HFFc6 (cell line): ENCODE data around the gene PPP1R26. TPM values are rescaled to one million over a fixed set of nuclear protein-coding genes. Genes with fewer than 3 reads are reported as not detected.

Source experiments
- DNase-seq: peaks from one replicate; pipeline ENCODE4 v3.0.0-alpha.2; 2018
- H3K27ac Mint-ChIP-seq: 2 replicates; pipeline ENCODE4 v1.8.0; 2020; ENCODE audit warnings: mild to moderate bottlenecking, mixed read lengths
- H3K27me3 Mint-ChIP-seq: 2 replicates; pipeline ENCODE4 v1.8.0; 2021; ENCODE audit warnings: mild to moderate bottlenecking, moderate library complexity, mixed read lengths; ENCODE audit not compliant: insufficient read depth
- H3K36me3 Mint-ChIP-seq: 2 replicates; pipeline ENCODE4 v1.8.0; 2021; ENCODE audit warnings: low read depth, mixed read lengths
- H3K4me1 Mint-ChIP-seq: 2 replicates; pipeline ENCODE4 v1.8.0; 2020; ENCODE audit warnings: low read depth, mixed read lengths
- H3K4me3 Mint-ChIP-seq: 2 replicates; pipeline ENCODE4 v1.8.0; 2020; ENCODE audit warnings: mild to moderate bottlenecking, moderate library complexity, mixed read lengths
- H3K9me3 Mint-ChIP-seq: 2 replicates; pipeline ENCODE4 v1.8.0; 2020; ENCODE audit warnings: mild to moderate bottlenecking, mixed read lengths
- total RNA-seq, 6 experiments: library from RNA; stranded (reverse); fragmentation: NEBNext Ultra II Directional; extraction: Animal tissue kit (Norgen Biotek cat#: 25700); gene quantifications; 2 replicates in 1 of 6; 3 replicates in 5 of 6; pipeline ENCODE4 v1.2.3, GENCODE V29; 2021
- TF ChIP-seq, protein P1 (sequence below): fragments of 200-600 bp; sonication (generic); IDR thresholded peaks from 2 replicates; pipeline ENCODE4 v1.5.0; 2021; ENCODE audit warnings: antibody characterized with exemption, mild to moderate bottlenecking

PPP1R26 gene
- total RNA-seq, 6 experiments from 2014 or later: 10.6 to 14.9 (median 11.0) TPM

DNA sequence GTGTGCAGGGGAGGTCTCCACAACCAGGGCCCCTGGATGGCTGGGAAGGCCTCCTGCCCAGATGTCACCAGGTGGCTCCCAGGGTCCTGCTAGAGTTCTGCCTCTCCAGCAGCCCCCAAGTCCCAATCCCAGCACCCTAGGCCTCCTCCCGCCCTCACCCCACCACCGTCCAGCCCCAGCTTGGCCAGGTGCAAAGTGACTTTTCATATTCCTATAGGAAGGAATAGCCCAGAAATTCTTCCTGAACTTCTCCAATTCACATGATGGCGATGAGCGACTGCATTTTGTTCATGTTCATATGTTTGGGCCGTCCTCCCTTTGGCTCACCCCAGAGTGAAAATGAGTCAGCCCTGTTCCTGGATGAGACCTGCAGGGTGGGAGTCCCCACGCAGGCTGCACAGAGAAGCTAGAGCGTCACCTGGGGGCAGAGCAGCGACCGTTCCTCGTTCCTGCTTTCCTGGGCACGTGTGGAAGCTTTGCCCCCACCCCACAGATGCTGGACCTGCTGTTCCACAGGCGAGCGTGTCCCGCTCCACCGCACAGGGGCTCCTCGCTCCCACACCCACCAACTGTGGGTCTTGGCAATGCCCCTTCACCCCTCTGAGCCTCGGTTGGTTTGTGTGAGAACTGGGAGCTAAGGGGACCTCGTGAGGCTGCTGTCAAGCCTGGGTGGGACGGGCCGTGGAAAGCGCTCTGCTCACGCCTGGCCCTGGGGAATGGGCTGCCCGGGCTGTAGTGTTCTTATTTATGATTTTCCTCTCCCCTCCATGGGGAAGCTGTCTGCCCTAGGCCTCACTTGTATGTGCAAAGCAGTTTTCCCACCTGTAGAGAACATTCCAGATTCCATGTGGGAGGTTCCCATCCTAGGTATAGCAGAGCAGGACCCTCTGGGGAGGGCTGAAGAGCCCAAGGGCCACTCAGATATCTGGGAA, 27.8 kb downstream of the PPP1R26 start:
- Mint-ChIP-seq H3K4me1 (peaks cover 14% of the 10 kb centered on the region), H3K4me3 (no peak overlapping the region), H3K9me3 (no peaks in the 10 kb centered on the region), H3K27me3 (peaks cover 2% of the 10 kb centered on the region; the same call in 1 of the 2 replicates), H3K27ac (no peak overlapping the region), H3K36me3 (peaks cover 4% of the 10 kb centered on the region; the same call in 1 of the 2 replicates)
- TF ChIP-seq, protein P1, sequence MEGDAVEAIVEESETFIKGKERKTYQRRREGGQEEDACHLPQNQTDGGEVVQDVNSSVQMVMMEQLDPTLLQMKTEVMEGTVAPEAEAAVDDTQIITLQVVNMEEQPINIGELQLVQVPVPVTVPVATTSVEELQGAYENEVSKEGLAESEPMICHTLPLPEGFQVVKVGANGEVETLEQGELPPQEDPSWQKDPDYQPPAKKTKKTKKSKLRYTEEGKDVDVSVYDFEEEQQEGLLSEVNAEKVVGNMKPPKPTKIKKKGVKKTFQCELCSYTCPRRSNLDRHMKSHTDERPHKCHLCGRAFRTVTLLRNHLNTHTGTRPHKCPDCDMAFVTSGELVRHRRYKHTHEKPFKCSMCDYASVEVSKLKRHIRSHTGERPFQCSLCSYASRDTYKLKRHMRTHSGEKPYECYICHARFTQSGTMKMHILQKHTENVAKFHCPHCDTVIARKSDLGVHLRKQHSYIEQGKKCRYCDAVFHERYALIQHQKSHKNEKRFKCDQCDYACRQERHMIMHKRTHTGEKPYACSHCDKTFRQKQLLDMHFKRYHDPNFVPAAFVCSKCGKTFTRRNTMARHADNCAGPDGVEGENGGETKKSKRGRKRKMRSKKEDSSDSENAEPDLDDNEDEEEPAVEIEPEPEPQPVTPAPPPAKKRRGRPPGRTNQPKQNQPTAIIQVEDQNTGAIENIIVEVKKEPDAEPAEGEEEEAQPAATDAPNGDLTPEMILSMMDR: no peak
- DNase-seq: no peak

DNA sequence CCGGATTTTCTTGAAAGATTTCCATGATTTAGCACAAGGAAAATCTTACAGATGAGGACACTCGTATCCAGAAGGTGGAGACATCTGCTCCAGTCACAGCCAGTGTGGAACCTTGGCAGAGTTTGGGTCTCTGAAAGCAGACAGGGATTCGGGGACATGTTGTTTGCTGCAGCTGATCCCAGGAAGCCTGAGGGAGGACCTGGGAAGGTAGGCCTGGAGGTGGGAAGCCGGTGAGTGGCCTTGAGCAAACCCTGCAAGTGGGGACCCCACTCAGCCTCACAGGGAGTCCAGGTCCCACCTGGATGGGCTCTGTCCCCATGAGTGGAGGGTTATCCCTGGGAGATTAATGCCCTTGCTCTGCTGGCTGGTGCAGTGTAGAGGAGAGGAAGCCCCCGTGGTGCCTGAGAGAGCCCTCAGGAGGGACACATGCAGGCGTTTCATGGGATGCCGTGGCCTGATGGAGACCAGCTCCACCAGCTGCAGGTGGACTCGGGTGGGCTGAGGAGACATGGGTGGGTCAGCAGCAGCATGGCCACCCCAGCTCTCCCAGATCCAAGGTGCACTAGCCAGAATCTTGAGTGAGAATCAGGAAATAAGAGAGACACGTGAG, 28.7 kb downstream of the PPP1R26 start:
- DNase-seq: no peak
- Mint-ChIP-seq H3K27ac (no peak overlapping the region), H3K9me3 (no peaks in the 10 kb centered on the region), H3K36me3 (peaks cover 4% of the 10 kb centered on the region; the same call in 1 of the 2 replicates), H3K4me3 (no peak overlapping the region), H3K4me1 (peaks cover 14% of the 10 kb centered on the region), H3K27me3 (peaks cover 8% of the 10 kb centered on the region)
- TF ChIP-seq, protein P1: no peak

DNA sequence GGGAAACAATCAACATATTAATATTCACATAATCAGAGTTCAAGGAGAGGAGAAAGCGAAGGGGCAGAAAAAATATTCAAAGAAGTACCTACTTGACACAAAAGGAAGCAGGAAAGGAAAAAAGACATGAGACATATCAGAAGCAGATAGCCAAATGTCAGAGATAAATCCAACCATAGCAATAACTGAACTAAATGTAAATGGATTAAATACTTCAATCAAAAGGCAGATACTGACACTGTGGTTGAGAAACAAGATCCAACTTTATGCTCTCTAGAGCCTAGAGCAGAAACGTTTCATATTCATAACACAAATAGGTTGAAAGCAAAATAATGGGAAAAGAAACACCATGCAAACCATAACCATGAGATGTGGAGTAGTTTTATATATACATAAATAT, 29.9 kb downstream of the PPP1R26 start:
- Mint-ChIP-seq H3K27me3 (peaks cover 10% of the 10 kb centered on the region), H3K4me3 (no peak overlapping the region), H3K27ac (no peak overlapping the region), H3K36me3 (no peaks in the 10 kb centered on the region), H3K9me3 (no peaks in the 10 kb centered on the region), H3K4me1 (peaks cover 14% of the 10 kb centered on the region)
- DNase-seq: no peak
- TF ChIP-seq, protein P1: no peak

DNA sequence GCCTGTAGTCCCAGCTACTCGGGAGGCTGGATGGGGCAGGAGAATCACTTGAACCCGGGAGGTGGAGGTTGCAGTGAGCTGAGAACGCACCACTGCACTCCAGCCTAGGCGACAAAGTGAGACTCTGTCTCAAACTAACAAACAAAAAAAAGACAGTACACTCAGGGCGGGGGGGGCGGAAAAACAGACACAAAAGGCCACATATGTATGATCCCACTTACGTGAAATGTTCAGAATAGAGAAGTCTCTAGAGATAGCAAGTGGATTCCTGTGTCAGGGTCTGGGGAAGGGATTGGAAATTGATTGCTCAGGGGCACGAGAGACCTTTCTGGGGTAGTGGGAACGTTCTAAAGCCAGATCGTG, 32.6 kb downstream of the PPP1R26 start:
- TF ChIP-seq, protein P1: no peak
- no peak for DNase-seq
- Mint-ChIP-seq H3K4me3 (no peak overlapping the region), H3K9me3 (no peaks in the 10 kb centered on the region), H3K27me3 (peaks cover 10% of the 10 kb centered on the region), H3K4me1 (peaks cover 14% of the 10 kb centered on the region), H3K27ac (no peak overlapping the region), H3K36me3 (no peaks in the 10 kb centered on the region)

DNA sequence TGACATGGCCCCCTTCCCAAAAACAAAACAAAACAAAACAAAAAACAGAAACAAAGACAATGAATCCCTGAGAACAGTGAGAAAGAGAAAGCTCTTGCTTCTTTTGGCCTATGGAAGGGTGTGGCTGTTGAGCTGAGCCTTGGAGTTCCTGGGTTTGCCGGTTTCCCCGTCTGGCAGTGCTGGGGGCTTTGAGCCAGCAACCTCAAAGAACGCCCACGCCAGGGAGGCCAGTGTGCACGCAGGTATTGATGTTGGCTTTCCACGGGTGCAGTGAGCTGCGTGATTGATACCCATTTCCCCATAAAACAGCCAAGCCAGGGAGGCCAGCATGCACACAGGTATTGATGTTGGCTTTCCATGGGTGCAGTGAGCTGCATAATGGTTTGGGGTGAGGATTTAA, 33.3 kb downstream of the PPP1R26 start:
- DNase-seq: no peak
- Mint-ChIP-seq H3K4me3 (no peak overlapping the region), H3K9me3 (no peaks in the 10 kb centered on the region), H3K27me3 (peaks cover 13% of the 10 kb centered on the region), H3K4me1 (peaks cover 14% of the 10 kb centered on the region), H3K27ac (no peak overlapping the region), H3K36me3 (no peaks in the 10 kb centered on the region)
- TF ChIP-seq, protein P1: no peak
